Measurements from ENCODE around the gene PCDHB7.
"Not testable (repeated sequence)": the region's sequence is repeated elsewhere in the genome, so short reads cannot be mapped to it uniquely, and the experiment has no call there.

PCDHB7 gene

DNA sequence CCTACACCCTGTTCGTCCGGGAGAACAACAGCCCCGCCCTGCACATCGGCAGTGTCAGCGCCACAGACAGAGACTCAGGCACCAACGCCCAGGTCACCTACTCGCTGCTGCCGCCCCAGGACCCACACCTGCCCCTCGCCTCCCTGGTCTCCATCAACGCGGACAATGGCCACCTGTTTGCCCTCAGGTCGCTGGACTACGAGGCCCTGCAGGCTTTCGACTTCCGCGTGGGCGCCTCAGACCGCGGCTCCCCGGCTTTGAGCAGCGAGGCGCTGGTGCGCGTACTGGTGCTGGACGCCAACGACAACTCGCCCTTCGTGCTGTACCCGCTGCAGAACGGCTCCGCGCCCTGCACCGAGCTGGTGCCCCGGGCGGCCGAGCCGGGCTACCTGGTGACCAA is 16.2 kb downstream of the PCDHB7 start:
- Mint-ChIP-seq H3K4me1 (ENCODE audit: low read depth in 2 of 2) (peaks cover 10 to 11% of the 10 kb centered on the region in 2 donors), H3K27me3 (peaks cover 48 to 77% of the 10 kb centered on the region in 2 donors)
- H3K27ac Mint-ChIP-seq: not testable (repeated sequence)

GRCh38 chr5:141189131-141189530 is 16.7 kb downstream of the PCDHB7 start:
- H3K36me3 Mint-ChIP-seq (ENCODE audit: insufficient read depth); H3K9me3 Mint-ChIP-seq: not testable (repeated sequence)

More for the DNA sequence above, 16.2 kb downstream of the PCDHB7 start:
- not testable (repeated sequence) for DNase-seq; H3K9me3 Mint-ChIP-seq; H3K36me3 Mint-ChIP-seq (ENCODE audit: insufficient read depth); ATAC-seq (replicated peaks); H3K4me3 Mint-ChIP-seq

DNA sequence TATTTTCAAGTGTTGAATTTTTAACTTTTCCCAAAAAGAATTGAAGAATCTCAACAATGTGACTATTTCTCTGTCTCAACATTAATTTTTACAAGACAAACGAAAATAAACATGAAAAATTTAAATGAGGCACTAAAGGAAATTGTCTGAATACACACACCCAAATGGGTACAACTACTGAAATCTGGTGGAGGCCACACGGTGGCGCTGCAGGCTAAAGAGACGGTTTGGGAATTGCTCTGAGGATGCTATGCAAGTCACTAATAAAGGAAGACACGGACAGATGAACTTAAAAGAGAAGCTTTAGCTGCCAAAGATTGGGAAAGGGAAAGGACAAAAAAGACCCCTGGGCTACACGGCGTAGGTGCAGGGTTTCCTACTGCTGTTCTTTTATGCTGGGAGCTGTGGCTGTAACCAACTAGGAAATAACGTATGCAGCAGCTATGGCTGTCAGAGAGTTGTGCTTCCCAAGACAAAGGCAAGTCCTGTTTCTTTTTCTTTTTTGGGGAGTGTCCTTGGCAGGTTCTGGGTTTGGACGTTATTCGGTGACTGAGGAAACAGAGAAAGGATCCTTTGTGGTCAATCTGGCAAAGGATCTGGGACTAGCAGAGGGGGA is 19.8 kb downstream of the PCDHB7 start, which contains the start of gene PCDHB10:
TSS of gene PCDHB10 (plus strand) at position 244 of the 616 bp plus-strand sequence. CDS start at position 444, 200 bp downstream.
- peaks cover 2% of the 10 kb centered on the region for H3K36me3 Mint-ChIP-seq (ENCODE audit: insufficient read depth)
- no peak for ATAC-seq (replicated peaks)
- H3K27ac Mint-ChIP-seq: no peak within 1 kb of the TSS
- no peak within 1 kb of the TSS for H3K4me3 Mint-ChIP-seq
- peaks cover 46 to 61% of the 10 kb centered on the region in 2 donors for H3K27me3 Mint-ChIP-seq
- DNase-seq: no peak
- H3K9me3 Mint-ChIP-seq: no peaks in the 10 kb centered on the region
- peaks cover 5 to 6% of the 10 kb centered on the region in 2 donors for H3K4me1 Mint-ChIP-seq (ENCODE audit: low read depth in 2 of 2)

More at GRCh38 chr5:141189131-141189530, 16.7 kb downstream of the PCDHB7 start:
- Mint-ChIP-seq H3K4me1 (ENCODE audit: low read depth in 2 of 2) (peaks cover 10 to 11% of the 10 kb centered on the region in 2 donors), H3K27me3 (peaks cover 48 to 76% of the 10 kb centered on the region in 2 donors)
- not testable (repeated sequence) for DNase-seq; H3K27ac Mint-ChIP-seq; ATAC-seq (replicated peaks); H3K4me3 Mint-ChIP-seq

- DNase-seq; H3K27ac Mint-ChIP-seq; H3K4me3 Mint-ChIP-seq; H3K36me3 Mint-ChIP-seq (ENCODE audit: insufficient read depth); H3K9me3 Mint-ChIP-seq; H3K4me1 Mint-ChIP-seq (ENCODE audit: low read depth in 2 of 2); ATAC-seq (replicated peaks): not testable (repeated sequence)
- H3K27me3 Mint-ChIP-seq: peaks cover 51 to 67% of the 10 kb centered on the region in 2 donors
Measured at GRCh38 chr5:141194332-141194731, 21.9 kb downstream of the PCDHB7 start.

- DNase-seq: no peak
- no peaks in the 10 kb centered on the region for H3K9me3 Mint-ChIP-seq
- no peak for ATAC-seq (replicated peaks)
- H3K27me3 Mint-ChIP-seq: peaks cover 46 to 69% of the 10 kb centered on the region in 2 donors
- no peak overlapping the region for H3K4me3 Mint-ChIP-seq
- no peak overlapping the region for H3K27ac Mint-ChIP-seq
- peaks cover 2 to 3% of the 10 kb centered on the region in 2 donors for H3K4me1 Mint-ChIP-seq (ENCODE audit: low read depth in 2 of 2)
- H3K36me3 Mint-ChIP-seq (ENCODE audit: insufficient read depth): peaks cover 2% of the 10 kb centered on the region
Measured at GRCh38 chr5:141196363-141196762, 23.9 kb downstream of the PCDHB7 start.

DNA sequence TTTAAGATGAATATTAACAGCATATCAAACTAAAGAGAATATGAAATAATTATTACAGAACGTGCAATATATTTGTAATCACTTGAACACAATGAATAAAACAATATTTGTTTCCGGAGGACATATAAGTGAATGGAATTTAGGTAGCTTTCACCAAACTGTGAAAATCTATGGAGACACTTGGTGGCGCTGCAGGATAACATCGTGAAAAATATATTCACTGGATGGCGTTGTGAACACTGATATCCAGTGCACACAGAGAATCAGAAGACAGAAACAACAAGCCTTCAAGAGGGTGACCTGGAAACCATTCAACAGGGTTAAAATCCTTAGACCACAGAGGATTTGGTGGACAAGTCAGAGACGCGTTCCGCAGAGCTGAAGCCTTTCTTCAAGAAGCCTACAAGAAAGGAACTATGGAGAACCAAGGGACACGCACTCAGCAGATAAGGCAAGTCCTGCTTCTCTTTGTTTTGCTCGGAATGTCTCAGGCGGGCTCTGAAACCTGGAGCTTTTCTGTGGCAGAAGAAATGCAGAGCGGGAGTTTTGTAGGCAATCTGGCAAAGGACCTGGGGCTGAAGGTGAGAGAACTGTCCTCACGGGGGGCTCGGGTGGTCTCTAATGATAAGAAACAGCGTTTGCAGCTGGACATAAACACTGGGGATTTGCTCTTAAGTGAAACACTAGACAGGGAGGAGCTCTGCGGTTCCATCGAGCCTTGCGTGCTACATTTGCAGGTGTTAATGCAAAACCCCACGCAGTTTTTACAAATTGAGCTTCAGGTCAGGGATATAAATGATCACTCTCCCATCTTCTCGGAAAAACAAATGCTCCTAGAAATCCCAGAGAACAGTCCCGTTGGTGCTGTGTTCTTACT is 27.2 kb downstream of the PCDHB7 start, which contains the start of gene PCDHB11:
TSS of gene PCDHB11 (plus strand) at position 269 of the 877 bp plus-strand sequence. CDS start at position 417, 148 bp downstream.
- Mint-ChIP-seq H3K9me3 (no peaks in the 10 kb centered on the region), H3K4me1 (ENCODE audit: low read depth in 2 of 2) (no peaks in the 10 kb centered on the region), H3K27ac (no peak within 1 kb of the TSS), H3K4me3 (no peak within 1 kb of the TSS), H3K36me3 (ENCODE audit: insufficient read depth) (peaks cover 3% of the 10 kb centered on the region), H3K27me3 (peaks cover 41 to 56% of the 10 kb centered on the region in 2 donors)
- no peak for ATAC-seq (replicated peaks)
- DNase-seq: no peak

DNA sequence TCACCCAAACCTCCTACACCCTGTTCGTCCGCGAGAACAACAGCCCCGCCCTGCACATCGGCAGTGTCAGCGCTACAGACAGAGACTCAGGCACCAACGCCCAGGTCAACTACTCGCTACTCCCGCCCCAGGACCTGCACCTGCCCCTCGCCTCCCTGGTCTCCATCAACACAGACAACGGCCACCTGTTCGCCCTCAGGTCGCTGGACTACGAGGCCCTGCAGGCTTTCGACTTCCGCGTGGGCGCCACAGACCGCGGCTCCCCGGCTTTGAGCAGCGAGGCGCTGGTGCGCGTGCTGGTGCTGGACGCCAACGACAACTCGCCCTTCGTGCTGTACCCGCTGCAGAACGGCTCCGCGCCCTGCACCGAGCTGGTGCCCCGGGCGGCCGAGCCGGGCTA is 28.7 kb downstream of the PCDHB7 start:
- not testable (repeated sequence) for H3K9me3 Mint-ChIP-seq; DNase-seq; H3K4me1 Mint-ChIP-seq (ENCODE audit: low read depth in 2 of 2); H3K4me3 Mint-ChIP-seq; H3K36me3 Mint-ChIP-seq (ENCODE audit: insufficient read depth); ATAC-seq (replicated peaks); H3K27ac Mint-ChIP-seq
- peaks cover 53 to 69% of the 10 kb centered on the region in 2 donors for H3K27me3 Mint-ChIP-seq

DNA sequence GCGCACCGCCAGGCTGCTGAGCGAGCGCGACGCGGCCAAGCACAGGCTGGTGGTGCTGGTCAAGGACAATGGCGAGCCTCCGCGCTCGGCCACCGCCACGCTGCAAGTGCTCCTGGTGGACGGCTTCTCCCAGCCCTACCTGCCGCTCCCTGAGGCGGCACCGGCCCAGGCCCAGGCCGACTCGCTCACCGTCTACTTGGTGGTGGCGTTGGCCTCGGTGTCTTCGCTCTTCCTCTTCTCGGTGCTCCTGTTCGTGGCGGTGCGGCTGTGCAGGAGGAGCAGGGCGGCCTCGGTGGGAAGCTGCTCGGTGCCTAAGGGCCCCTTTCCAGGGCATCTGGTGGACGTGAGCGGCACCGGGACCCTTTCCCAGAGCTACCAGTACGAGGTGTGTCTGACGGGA is 29.2 kb downstream of the PCDHB7 start:
- not testable (repeated sequence) for H3K4me3 Mint-ChIP-seq; H3K36me3 Mint-ChIP-seq (ENCODE audit: insufficient read depth); H3K4me1 Mint-ChIP-seq (ENCODE audit: low read depth in 2 of 2); ATAC-seq (replicated peaks); H3K9me3 Mint-ChIP-seq; H3K27ac Mint-ChIP-seq; DNase-seq
- peaks cover 54 to 69% of the 10 kb centered on the region in 2 donors for H3K27me3 Mint-ChIP-seq

DNA sequence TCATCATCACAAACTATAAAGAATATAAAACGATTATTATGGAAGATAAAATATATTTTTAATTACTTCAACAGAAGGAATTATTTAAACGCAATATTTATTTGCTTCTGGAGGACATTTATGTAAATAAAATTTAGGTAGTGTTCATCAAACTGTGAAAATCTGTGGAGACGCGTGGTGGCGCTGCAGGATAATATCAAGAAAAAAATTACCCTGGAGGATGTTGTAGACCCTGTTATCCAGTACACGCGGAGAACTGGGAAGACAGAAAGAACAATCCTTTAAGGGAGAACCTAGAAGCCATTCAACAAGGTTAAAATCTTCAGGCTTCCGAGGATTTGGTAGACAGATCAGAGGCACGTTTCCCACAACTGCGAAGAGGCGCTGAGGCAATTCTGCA is 36.0 kb downstream of the PCDHB7 start, which contains the start of gene PCDHB12:
TSS of gene PCDHB12 (plus strand) at position 242 of the 400 bp plus-strand sequence. CDS start 189 bp downstream, outside the sequence.
- Mint-ChIP-seq H3K9me3 (peaks cover 0 to 1% of the 10 kb centered on the region in 2 donors), H3K27ac (no peak within 1 kb of the TSS), H3K4me3 (no peak within 1 kb of the TSS), H3K4me1 (ENCODE audit: low read depth in 2 of 2) (no peaks in the 10 kb centered on the region), H3K36me3 (ENCODE audit: insufficient read depth) (no peaks in the 10 kb centered on the region), H3K27me3 (peaks cover 57 to 76% of the 10 kb centered on the region in 2 donors)
- DNase-seq: no peak
- ATAC-seq (replicated peaks): no peak

- H3K4me1 Mint-ChIP-seq (ENCODE audit: low read depth in 2 of 2): not testable (repeated sequence)
Measured at GRCh38 chr5:141210281-141210680, 37.8 kb downstream of the PCDHB7 start.

GRCh38 chr5:141210849-141211248 is 38.4 kb downstream of the PCDHB7 start:
- H3K9me3 Mint-ChIP-seq; H3K36me3 Mint-ChIP-seq (ENCODE audit: insufficient read depth); ATAC-seq (replicated peaks); H3K4me3 Mint-ChIP-seq; DNase-seq; H3K27ac Mint-ChIP-seq; H3K4me1 Mint-ChIP-seq (ENCODE audit: low read depth in 2 of 2): not testable (repeated sequence)
- peaks cover 52 to 69% of the 10 kb centered on the region in 2 donors for H3K27me3 Mint-ChIP-seq

More at GRCh38 chr5:141210281-141210680, 37.8 kb downstream of the PCDHB7 start:
- H3K9me3 Mint-ChIP-seq; H3K27ac Mint-ChIP-seq; ATAC-seq (replicated peaks); DNase-seq; H3K4me3 Mint-ChIP-seq; H3K36me3 Mint-ChIP-seq (ENCODE audit: insufficient read depth): not testable (repeated sequence)
- H3K27me3 Mint-ChIP-seq: peaks cover 55 to 75% of the 10 kb centered on the region in 2 donors

DNA sequence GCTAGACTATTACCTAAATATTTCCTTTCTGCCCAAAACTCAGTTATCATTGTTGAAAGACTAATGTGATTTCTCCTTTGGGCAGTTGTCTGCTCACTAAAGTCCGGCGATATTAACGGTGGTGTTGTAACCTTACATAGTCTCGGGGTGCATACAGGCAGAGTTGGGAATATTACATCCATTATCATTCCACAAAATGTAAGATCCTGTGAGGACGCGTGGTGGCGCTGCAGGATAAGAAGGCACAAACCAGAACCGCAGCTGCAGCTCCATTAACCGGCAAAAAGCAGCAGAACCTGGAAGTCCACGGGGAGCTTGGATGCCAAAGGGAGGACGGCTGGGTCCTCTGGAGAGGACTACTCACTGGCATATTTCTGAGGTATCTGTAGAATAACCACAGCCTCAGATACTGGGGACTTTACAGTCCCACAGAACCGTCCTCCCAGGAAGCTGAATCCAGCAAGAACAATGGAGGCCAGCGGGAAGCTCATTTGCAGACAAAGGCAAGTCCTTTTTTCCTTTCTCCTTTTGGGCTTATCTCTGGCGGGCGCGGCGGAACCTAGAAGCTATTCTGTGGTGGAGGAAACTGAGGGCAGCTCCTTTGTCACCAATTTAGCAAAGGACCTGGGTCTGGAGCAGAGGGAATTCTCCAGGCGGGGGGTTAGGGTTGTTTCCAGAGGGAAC is 41.4 kb downstream of the PCDHB7 start, which contains the start of gene PCDHB13:
TSS of gene PCDHB13 (plus strand) at position 264 of the 684 bp plus-strand sequence. CDS start at position 469, 205 bp downstream.
- not testable (repeated sequence) for H3K9me3 Mint-ChIP-seq; ATAC-seq (replicated peaks); H3K27ac Mint-ChIP-seq; H3K4me1 Mint-ChIP-seq (ENCODE audit: low read depth in 2 of 2); H3K36me3 Mint-ChIP-seq (ENCODE audit: insufficient read depth); DNase-seq
- H3K4me3 Mint-ChIP-seq: peak within 1 kb of the TSS; percentile 22 to 58
- peaks cover 40 to 41% of the 10 kb centered on the region in 2 donors for H3K27me3 Mint-ChIP-seq

DNA sequence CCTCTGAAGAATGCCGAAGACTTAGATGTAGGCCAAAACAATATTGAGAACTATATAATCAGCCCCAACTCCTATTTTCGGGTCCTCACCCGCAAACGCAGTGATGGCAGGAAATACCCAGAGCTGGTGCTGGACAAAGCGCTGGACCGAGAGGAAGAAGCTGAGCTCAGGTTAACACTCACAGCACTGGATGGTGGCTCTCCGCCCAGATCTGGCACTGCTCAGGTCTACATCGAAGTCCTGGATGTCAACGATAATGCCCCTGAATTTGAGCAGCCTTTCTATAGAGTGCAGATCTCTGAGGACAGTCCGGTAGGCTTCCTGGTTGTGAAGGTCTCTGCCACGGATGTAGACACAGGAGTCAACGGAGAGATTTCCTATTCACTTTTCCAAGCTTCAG is 42.1 kb downstream of the PCDHB7 start:
- H3K27ac Mint-ChIP-seq; DNase-seq; H3K9me3 Mint-ChIP-seq; H3K4me3 Mint-ChIP-seq; H3K4me1 Mint-ChIP-seq (ENCODE audit: low read depth in 2 of 2); H3K36me3 Mint-ChIP-seq (ENCODE audit: insufficient read depth); ATAC-seq (replicated peaks): not testable (repeated sequence)
- H3K27me3 Mint-ChIP-seq: peaks cover 33 to 39% of the 10 kb centered on the region in 2 donors

Data from effector memory CD8-positive, alpha-beta T cell (primary cell).